Stimulated activated CD4-positive, alpha-beta T cell treated with anti-CD3 and anti-CD28 coated beads, Interleukin-2, amount 100 ng/mL, for 24 hours (primary cell): ENCODE results near the gene URB2.
"Not testable (repeated sequence)": the region's sequence is repeated elsewhere in the genome, so short reads cannot be mapped to it uniquely, and the experiment has no call there.

Experiments
- DNase-seq, 2 donors: peaks; one replicate each; pipeline ENCODE4 v3.0.0-alpha.2; 2020

The URB2 gene

DNA sequence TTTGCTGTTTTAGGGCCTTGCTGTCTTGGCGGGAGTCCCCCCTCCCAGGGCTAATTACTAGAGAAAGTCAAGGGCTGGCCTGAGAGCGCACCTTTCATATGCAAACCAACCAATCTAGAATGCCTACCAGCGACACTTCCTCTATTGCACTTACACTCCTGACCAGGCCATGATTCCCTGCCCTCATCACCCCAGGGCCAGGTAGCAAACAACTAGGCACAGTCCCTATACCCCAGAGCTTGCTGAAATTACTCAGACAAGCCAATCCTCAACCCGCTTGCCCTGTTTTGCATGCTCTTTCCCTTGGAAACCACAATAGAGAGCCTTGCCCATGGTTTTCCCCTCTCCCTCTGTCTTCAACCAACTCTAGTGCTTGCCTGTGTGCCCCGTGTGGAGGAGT, 70.3 kb downstream of the URB2 start:
- DNase-seq, result no peak

DNA sequence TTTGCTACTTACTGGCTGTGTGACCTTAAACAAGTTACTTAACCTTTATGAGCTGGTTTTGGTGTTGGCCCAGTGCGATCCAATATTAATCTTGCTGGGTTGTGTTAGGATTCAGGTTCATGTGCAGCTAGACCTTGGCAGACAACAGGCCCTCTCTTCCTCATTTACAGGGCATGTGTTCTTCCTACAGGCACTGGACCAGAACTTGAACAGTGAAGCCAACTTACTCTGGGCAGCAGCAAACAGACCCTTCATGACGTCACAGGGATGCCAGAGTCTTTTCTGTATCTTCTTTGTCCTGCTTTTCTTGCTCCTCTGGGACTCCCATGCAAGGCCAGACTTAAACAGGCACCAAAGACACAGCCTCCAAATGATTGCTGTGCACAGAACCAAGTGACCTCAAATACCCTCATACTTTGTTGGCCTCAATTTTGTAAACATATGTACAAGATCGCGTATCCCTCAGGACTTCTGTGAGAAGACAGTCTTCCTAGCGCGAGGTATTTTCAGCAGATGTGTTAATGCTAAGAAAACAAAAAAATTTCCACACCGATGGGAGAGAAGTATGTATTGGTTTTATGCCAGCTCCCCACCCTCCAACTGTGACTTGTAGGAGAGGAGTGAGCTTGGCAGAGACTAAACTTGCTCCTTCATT, 73.7 kb downstream of the URB2 start:
- no peak for DNase-seq

- no peak for DNase-seq
Observed at GRCh38 chr1:229704157-229704556, 78.1 kb downstream of the URB2 start.

DNA sequence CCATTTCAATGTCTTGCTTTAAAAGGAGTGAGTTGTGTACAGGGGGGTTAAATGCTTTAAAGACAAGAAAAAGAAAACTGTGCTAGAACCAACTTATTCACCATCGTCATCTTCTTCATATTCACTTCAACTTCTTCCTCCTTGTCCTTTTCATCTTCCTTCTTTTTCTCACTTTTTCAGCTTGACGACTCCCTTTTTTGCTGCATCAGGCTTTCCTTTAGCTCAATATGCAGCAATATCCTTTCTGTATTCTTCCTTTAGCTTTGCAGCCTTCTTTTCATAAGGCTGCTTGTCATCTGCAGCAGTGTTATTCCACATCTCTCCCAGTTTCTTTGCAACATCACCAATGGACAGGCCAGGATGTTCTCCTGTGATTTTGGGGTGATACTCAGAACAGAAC, 79.1 kb downstream of the URB2 start:
- DNase-seq, result not testable (repeated sequence)

DNA sequence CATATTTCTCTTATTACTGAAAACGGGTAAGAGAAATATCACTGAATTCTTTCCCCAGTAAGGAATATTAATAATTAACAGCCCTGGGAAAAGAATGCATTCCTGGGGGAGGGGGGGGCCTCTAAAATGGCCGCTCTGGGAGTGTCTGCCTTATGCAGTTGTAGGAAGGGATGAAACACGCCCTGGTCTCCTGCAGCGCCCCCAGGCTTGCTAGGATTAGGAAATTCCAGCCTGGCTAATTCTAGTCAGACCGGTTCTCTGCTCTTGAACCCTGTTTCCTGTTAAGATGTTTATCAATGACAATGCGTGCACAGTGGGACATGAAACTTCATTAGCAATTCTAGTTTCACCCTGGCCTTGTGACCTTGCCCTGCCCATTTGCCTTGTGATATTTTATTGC, 81.1 kb downstream of the URB2 start:
- not testable (repeated sequence) for DNase-seq

DNA sequence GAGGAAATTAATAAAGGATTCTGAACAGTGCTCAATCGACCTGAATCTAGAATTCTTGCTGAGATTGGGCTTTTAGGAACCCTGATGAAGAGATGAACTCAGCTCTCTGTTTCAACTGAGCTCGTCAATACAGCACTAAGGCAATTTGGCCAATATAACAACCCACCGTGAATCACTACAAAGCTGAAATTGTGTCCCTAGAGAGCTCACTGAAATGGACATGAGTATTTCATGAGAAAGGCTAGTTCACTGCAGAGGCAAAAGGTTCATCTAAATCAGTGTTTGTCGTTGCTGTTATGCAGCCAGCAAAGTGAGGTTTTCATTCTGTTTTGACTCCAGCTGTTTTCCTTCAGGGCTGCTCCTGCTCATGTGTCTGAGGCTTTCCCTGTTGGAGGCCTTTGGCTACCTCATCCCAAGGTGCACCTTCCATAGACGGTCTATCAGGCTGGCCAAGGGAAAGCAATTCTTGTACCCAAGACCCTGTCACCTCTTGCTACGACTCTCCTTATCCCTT, 83.5 kb downstream of the URB2 start:
- no peak for DNase-seq
